Loucy (cell line): ENCODE data around the gene UTP4.

ENCODE experiments used
- H2AFZ ChIP-seq: fragments of 200-600 bp; sonication (generic); 2 replicates; pipeline ENCODE4 v1.6.0; 2016; ENCODE audit warnings: antibody characterized with exemption, mild to moderate bottlenecking, low read length, moderate library complexity
- H3F3A ChIP-seq: fragments of 200-600 bp; 2 replicates; pipeline ENCODE4 v1.6.0; 2016; ENCODE audit warnings: antibody characterized with exemption, low read depth, mild to moderate bottlenecking
- H3K27me3 ChIP-seq: fragments of 200-600 bp; sonication (generic); 2 replicates; pipeline ENCODE4 v1.6.1; 2014; ENCODE audit warnings: low read length, mild to moderate bottlenecking; ENCODE audit not compliant: insufficient read depth, poor library complexity, severe bottlenecking
- H3K36me3 ChIP-seq: fragments of 200-600 bp; sonication (generic); 2 replicates; pipeline ENCODE4 v1.6.1; 2016; ENCODE audit warnings: low read length; ENCODE audit not compliant: insufficient read depth
- H3K4me1 ChIP-seq: fragments of 200-600 bp; sonication (generic); 2 replicates; pipeline ENCODE4 v1.5.1; 2014; ENCODE audit warnings: low read length, mild to moderate bottlenecking; ENCODE audit not compliant: insufficient read depth, poor library complexity, severe bottlenecking
- H3K4me2 ChIP-seq: fragments of 200-600 bp; sonication (generic); 2 replicates; pipeline ENCODE4 v1.6.0; 2014; ENCODE audit warnings: antibody characterized with exemption, low read length, low read depth, mild to moderate bottlenecking; ENCODE audit not compliant: poor library complexity, severe bottlenecking
- H3K4me3 ChIP-seq: fragments of 200-600 bp; sonication (generic); 2 replicates; pipeline ENCODE4 v1.5.1; 2014; ENCODE audit warnings: low read length, mild to moderate bottlenecking, mixed read lengths; ENCODE audit not compliant: poor library complexity, severe bottlenecking
- H3K79me2 ChIP-seq: fragments of 200-600 bp; sonication (generic); 2 replicates; pipeline ENCODE4 v1.6.1; 2014; ENCODE audit warnings: low read length; ENCODE audit not compliant: insufficient read depth
- H3K9ac ChIP-seq: fragments of 200-600 bp; sonication (generic); 2 replicates; pipeline ENCODE4 v1.6.0; 2014; ENCODE audit warnings: mild to moderate bottlenecking, low read depth, low read length, moderate library complexity; ENCODE audit not compliant: poor library complexity, severe bottlenecking
- H3K9me2 ChIP-seq: fragments of 200-600 bp; sonication (generic); replicated peaks from 2 replicates; pipeline ENCODE4 v1.6.1; 2016; ENCODE audit warnings: low read depth, low read length, mixed read lengths
- H3K9me3 ChIP-seq: fragments of 200-600 bp; sonication (generic); 2 replicates; pipeline ENCODE4 v1.6.1; 2014; ENCODE audit warnings: mild to moderate bottlenecking, antibody characterized with exemption, low read length, low read depth; ENCODE audit not compliant: insufficient read depth
- H4K20me1 ChIP-seq: fragments of 200-600 bp; sonication (generic); 2 replicates; pipeline ENCODE4 v1.6.0; 2014; ENCODE audit warnings: antibody characterized with exemption, low read length, mild to moderate bottlenecking; ENCODE audit not compliant: insufficient read depth, poor library complexity, severe bottlenecking
- EZH2phosphoT487 ChIP-seq: fragments of 200-600 bp; IDR thresholded peaks from 2 replicates; pipeline ENCODE4 v1.6.1; 2018; ENCODE audit warnings: antibody characterized with exemption, mild to moderate bottlenecking, moderate library complexity, borderline replicate concordance
- TF ChIP-seq, protein P1 (sequence below): fragments of 200-600 bp; sonication (generic); conservative IDR thresholded peaks from 2 replicates; pipeline ENCODE4 v1.5.1; 2014; ENCODE audit warnings: mild to moderate bottlenecking, antibody characterized with exemption, low read length

UTP4 gene

DNA sequence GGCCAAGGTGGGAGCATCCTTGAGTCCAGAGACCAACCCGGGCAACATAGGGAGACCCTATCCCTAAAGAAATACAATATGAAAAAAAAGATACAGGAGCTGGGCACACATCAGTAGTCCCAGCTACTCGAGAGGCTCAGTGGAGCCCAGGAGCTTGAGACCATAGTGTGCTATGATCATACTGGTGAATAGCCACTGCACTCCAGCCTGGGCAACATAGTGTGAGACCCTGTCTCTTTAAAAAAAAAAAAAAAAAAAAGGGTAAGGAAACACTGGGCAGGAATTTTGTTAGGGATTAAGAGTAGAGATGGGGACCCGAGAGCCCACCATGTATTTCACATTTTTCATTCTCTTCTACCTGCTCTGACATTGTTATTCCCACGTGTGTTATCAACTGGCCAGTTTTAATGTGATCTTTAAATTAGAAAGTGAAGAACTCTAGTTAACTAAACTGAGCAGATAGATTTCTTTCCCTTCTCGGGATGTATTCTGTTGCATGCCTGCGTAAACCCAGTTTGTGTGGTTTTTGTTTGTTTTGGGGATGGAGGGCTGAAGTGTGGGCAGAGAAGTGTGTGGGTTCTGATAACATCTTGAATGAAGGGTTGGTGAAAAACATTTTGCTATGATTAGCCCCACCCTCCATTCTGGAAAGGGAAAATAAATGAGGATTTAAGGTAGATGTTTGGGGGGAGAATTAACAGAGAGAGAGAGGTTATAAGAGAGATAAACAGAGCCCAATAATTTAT is 37.3 kb downstream of the UTP4 start:
- Histone ChIP-seq H3K4me1 (no peaks in the 10 kb centered on the region), H3K4me3 (no peak overlapping the region), H3F3A (no peaks in the 10 kb centered on the region), H3K9me3 (no peaks in the 10 kb centered on the region), H3K36me3 (peaks cover 46% of the 10 kb centered on the region; the same call in 1 of the 2 replicates), H2AFZ (no peak overlapping the region), H3K79me2 (no peaks in the 10 kb centered on the region), H3K27me3 (no peaks in the 10 kb centered on the region), H4K20me1 (no peaks in the 10 kb centered on the region), H3K9me2 (no peaks in the 10 kb centered on the region), H3K9ac (no peak overlapping the region), H3K4me2 (no peak overlapping the region)
- TF ChIP-seq EZH2phosphoT487, result no peak
- TF ChIP-seq, protein P1, sequence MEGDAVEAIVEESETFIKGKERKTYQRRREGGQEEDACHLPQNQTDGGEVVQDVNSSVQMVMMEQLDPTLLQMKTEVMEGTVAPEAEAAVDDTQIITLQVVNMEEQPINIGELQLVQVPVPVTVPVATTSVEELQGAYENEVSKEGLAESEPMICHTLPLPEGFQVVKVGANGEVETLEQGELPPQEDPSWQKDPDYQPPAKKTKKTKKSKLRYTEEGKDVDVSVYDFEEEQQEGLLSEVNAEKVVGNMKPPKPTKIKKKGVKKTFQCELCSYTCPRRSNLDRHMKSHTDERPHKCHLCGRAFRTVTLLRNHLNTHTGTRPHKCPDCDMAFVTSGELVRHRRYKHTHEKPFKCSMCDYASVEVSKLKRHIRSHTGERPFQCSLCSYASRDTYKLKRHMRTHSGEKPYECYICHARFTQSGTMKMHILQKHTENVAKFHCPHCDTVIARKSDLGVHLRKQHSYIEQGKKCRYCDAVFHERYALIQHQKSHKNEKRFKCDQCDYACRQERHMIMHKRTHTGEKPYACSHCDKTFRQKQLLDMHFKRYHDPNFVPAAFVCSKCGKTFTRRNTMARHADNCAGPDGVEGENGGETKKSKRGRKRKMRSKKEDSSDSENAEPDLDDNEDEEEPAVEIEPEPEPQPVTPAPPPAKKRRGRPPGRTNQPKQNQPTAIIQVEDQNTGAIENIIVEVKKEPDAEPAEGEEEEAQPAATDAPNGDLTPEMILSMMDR, result no peak

DNA sequence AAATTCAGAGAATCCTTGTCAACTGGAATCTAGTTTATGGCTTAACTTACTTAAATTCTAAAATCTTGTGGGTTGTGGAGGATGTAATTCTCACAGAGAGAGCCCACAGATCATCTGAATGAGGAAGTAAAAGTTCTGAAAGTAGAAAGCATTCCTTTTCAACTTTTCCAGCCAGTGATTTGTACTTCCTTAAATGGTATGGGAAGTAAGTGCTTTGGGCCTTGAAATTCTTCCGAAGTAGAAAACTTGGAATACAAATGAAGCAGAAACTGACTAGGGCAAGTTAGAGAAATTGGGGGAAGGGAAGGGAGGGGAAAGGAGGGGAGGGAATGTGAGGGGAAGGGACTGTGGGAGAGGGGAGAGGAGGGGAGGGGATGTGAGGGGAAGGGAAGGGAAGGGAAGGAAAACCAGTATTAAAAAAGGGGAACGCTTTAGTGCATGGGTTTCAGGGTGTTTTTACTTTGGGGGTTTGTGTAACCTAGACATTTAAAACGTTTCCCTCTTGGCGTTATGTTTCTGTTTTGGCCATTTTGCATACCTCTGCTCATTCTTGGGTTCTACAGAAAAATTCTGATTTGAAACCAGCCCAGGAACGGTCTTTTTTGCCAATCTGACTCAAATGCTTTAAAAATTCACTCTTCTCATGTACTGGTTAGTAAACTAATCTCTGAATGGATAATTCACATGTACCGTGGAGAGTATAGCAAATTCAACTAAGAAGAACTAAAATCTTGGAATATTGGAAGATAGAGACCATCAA is 39.1 kb downstream of the UTP4 start:
- Histone ChIP-seq H2AFZ (no peak overlapping the region), H3K79me2 (no peaks in the 10 kb centered on the region), H3K4me3 (no peak overlapping the region), H3K4me2 (no peak overlapping the region), H3K4me1 (no peaks in the 10 kb centered on the region), H3K9me2 (no peaks in the 10 kb centered on the region), H3K9ac (no peak overlapping the region), H4K20me1 (no peaks in the 10 kb centered on the region), H3K9me3 (no peaks in the 10 kb centered on the region), H3F3A (no peaks in the 10 kb centered on the region), H3K36me3 (peaks cover 30% of the 10 kb centered on the region; the same call in 1 of the 2 replicates), H3K27me3 (no peaks in the 10 kb centered on the region)
- TF ChIP-seq, protein P1, result no peak
- TF ChIP-seq EZH2phosphoT487, result no peak

DNA sequence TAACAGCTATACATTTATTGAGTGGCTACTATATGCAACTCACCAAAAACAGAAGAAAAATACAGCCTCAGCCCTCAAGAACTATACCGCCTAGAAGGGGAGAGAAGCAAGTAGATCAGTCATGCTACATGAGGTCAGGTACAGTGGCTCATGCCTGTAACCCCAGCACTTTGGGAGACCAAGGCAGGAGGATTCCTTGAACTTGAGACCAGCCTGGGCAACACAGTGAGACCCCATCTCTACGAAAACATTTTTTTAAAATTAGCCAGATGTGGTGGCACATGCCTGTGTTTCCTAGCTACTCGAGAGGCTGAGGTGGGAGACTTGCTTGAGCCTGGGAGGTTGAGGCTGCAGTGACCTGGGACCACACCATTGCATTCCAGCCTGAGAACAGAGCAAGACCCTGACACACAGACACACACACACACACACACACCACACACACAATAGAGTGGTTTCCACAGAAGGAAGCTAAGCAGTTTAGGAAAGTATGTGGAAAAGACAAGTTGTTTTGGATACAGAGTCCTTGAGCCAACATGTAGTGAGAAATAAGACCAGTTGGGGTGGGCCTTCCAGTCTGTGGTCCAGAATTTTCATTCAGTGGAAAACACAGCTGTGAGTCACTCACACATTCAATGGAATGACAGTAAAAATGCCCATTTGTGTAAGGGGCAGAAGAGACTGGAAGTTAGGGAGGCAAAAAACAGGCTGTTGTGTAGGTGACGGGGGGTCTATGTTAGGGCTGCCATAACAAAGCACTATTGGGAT is 43.8 kb downstream of the UTP4 start:
- TF ChIP-seq, protein P1, result no peak
- TF ChIP-seq EZH2phosphoT487, result no peak
- no peaks in the 10 kb centered on the region for H3F3A ChIP-seq
- no peaks in the 10 kb centered on the region for H3K79me2 ChIP-seq
- no peaks in the 10 kb centered on the region for H3K27me3 ChIP-seq
- no peak overlapping the region for H3K4me3 ChIP-seq
- no peak overlapping the region for H3K4me2 ChIP-seq
- no peaks in the 10 kb centered on the region for H3K36me3 ChIP-seq
- no peak overlapping the region for H3K9ac ChIP-seq
- H2AFZ ChIP-seq, result no peak overlapping the region
- H3K9me3 ChIP-seq, result no peaks in the 10 kb centered on the region
- H3K9me2 ChIP-seq, result no peaks in the 10 kb centered on the region
- no peaks in the 10 kb centered on the region for H4K20me1 ChIP-seq
- peaks cover 10% of the 10 kb centered on the region for H3K4me1 ChIP-seq
